Peyer's patch (tissue), 4 donors: ENCODE results near the gene CTNND1. TPM values are rescaled to one million over a fixed set of nuclear protein-coding genes. Genes with fewer than 3 reads are reported as not detected.

Experiments used
- DNase-seq, 3 donors: peaks; one replicate each; pipeline ENCODE4 v3.0.0-alpha.2; 2017 to 2019
- H3K27ac ChIP-seq, 4 donors: fragments of 200-600 bp; sonication (generic); one replicate each; pipeline ENCODE4 v1.5.1; 2016 to 2019
- H3K27me3 ChIP-seq, 2 donors: fragments of 200-600 bp; sonication (generic); one replicate each; pipeline ENCODE4 v1.5.1; 2019
- H3K36me3 ChIP-seq, 3 donors: fragments of 200-600 bp; sonication (generic); one replicate each; pipeline ENCODE4 v1.5.1; 2016 to 2019
- H3K4me1 ChIP-seq, 4 donors: fragments of 200-600 bp; sonication (generic); one replicate each; pipeline ENCODE4 v1.5.1; 2016 to 2019
- H3K4me3 ChIP-seq, 4 donors: fragments of 200-600 bp; sonication (generic); 1 replicate in 3 of 4; 2 replicates in 1 of 4; pipeline ENCODE4 v1.5.1; 2016 to 2019; ENCODE audit warnings: mild to moderate bottlenecking in 1 of 4
- H3K9me3 ChIP-seq, 4 donors: fragments of 200-600 bp; sonication (generic); one replicate each; pipeline ENCODE4 v1.5.1; 2016 to 2019; ENCODE audit warnings: mild to moderate bottlenecking in 1 of 4
- CTCF ChIP-seq, 6 experiments: fragments of 450-650 bp in 4 of 6; fragments of 200-600 bp in 2 of 6; sonication (generic) in 1 of 6; IDR thresholded peaks; one replicate each; pipeline ENCODE4 v1.5.1; 2017 to 2019; ENCODE audit warnings: antibody characterized with exemption in 6 of 6, mild to moderate bottlenecking in 3 of 6, moderate library complexity in 1 of 6
- POLR2A ChIP-seq, 2 donors: fragments of 450-650 bp; IDR thresholded peaks; one replicate each; pipeline ENCODE4 v1.5.1; 2017; ENCODE audit warnings: antibody characterized with exemption in 2 of 2, mild to moderate bottlenecking in 2 of 2, moderate library complexity in 2 of 2
- total RNA-seq, 4 donors: library from RNA; depleted of rRNA; stranded (reverse); fragments of >200 nt; gene quantifications; one replicate each; pipeline ENCODE4 v1.1.0, GENCODE V29; 2016

CTNND1 gene
- total RNA-seq, 4 donors from 2014 or later, result 205 to 366 (median 346) TPM

GRCh38 chr11:57742087-57742452, 19.5 kb upstream of the CTNND1 start:
- H3K36me3 ChIP-seq, result peaks cover 0 to 48% (median 0%) of the 10 kb centered on the region in 3 donors
- peak overlapping the region; percentile 92 to 97 (median 94) for H3K27ac ChIP-seq
- peak overlapping the region; percentile 75 to 97 (median 90) for H3K4me3 ChIP-seq
- no peaks in the 10 kb centered on the region for H3K27me3 ChIP-seq
- TF ChIP-seq CTCF (IDR thresholded peaks at IDR 0.05) (no peak), POLR2A (IDR thresholded peaks at IDR 0.05) (no peak)
- peaks cover 0 to 17% (median 7%) of the 10 kb centered on the region in 4 donors for H3K4me1 ChIP-seq
- H3K9me3 ChIP-seq, result no peaks in the 10 kb centered on the region
- DNase-seq, result no peak

GRCh38 chr11:57744357-57744756, 17.2 kb upstream of the CTNND1 start:
- no peak overlapping the region for H3K27ac ChIP-seq

GRCh38 chr11:57745206-57745605, 16.4 kb upstream of the CTNND1 start:
- TF ChIP-seq CTCF (IDR thresholded peaks at IDR 0.05), result no peak
- TF ChIP-seq POLR2A (IDR thresholded peaks at IDR 0.05), result no peak
- H3K9me3 ChIP-seq, result no peaks in the 10 kb centered on the region
- DNase-seq, result no peak
- no peaks in the 10 kb centered on the region for H3K27me3 ChIP-seq
- no peak overlapping the region for H3K27ac ChIP-seq
- no peak overlapping the region for H3K4me3 ChIP-seq
- peaks cover 0 to 24% (median 0%) of the 10 kb centered on the region in 3 donors for H3K36me3 ChIP-seq
- peaks cover 0 to 17% (median 7%) of the 10 kb centered on the region in 4 donors for H3K4me1 ChIP-seq

More at GRCh38 chr11:57744357-57744756, 17.2 kb upstream of the CTNND1 start:
- Histone ChIP-seq H3K4me3 (no peak overlapping the region), H3K27me3 (no peaks in the 10 kb centered on the region), H3K36me3 (peaks cover 0 to 27% (median 0%) of the 10 kb centered on the region in 3 donors), H3K9me3 (no peaks in the 10 kb centered on the region), H3K4me1 (peaks cover 0 to 17% (median 7%) of the 10 kb centered on the region in 4 donors)
- no peak for DNase-seq
- no peak for TF ChIP-seq CTCF (IDR thresholded peaks at IDR 0.05)
- TF ChIP-seq POLR2A (IDR thresholded peaks at IDR 0.05), result no peak

- no peak overlapping the region for H3K4me3 ChIP-seq
- no peak overlapping the region for H3K27ac ChIP-seq
- H3K27me3 ChIP-seq, result no peaks in the 10 kb centered on the region
- peaks cover 0 to 24% (median 0%) of the 10 kb centered on the region in 3 donors for H3K36me3 ChIP-seq
- no peak for DNase-seq
- peaks cover 0 to 14% (median 7%) of the 10 kb centered on the region in 4 donors for H3K4me1 ChIP-seq
- TF ChIP-seq POLR2A (IDR thresholded peaks at IDR 0.05) (no peak), CTCF (IDR thresholded peaks at IDR 0.05) (no peak)
- no peaks in the 10 kb centered on the region for H3K9me3 ChIP-seq
Observed at GRCh38 chr11:57746920-57747319, 14.7 kb upstream of the CTNND1 start.

- Histone ChIP-seq H3K27me3 (no peaks in the 10 kb centered on the region), H3K36me3 (no peaks in the 10 kb centered on the region), H3K9me3 (no peaks in the 10 kb centered on the region), H3K27ac (no peak overlapping the region), H3K4me3 (no peak overlapping the region), H3K4me1 (peaks cover 0 to 6% (median 0%) of the 10 kb centered on the region in 4 donors)
- DNase-seq, result no peak
- TF ChIP-seq CTCF (IDR thresholded peaks at IDR 0.05), result no peak
- TF ChIP-seq POLR2A (IDR thresholded peaks at IDR 0.05), result no peak
Observed at GRCh38 chr11:57751176-57751575, 10.4 kb upstream of the CTNND1 start.
